NCI-H82 treated with DMSO at 0.1 percent for 48 hours (cell line): ENCODE data around the gene PRKAA2.
A peak's percentile ranks its signal among the peaks of the same experiment; 100 is the strongest.

Experiments
- DNase-seq: peaks from one replicate; lab custom pipeline; 2025; ENCODE audit not compliant: unreplicated experiment; lab: John Stamatoyannopoulos, UW

The PRKAA2 gene

DNA sequence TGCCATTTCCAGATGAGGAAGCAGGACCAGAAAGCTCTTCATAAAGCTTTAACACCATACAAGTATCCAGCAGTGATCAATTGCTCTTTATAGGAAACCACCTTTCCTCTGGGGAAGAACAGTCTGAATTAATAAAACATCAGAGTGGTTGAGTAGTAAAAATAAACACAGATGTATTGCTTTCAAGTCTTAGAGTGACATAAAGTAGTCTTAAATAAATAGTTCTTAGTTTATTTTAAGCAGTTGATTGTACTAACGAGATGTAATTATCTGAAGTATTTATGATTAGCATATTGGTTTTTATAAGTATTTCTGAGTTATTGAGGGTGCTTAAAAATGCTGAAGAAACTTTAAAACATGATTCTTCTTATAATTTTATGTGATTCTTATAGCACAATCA is 67.0 kb downstream of the PRKAA2 start:
- no peak for DNase-seq

DNA sequence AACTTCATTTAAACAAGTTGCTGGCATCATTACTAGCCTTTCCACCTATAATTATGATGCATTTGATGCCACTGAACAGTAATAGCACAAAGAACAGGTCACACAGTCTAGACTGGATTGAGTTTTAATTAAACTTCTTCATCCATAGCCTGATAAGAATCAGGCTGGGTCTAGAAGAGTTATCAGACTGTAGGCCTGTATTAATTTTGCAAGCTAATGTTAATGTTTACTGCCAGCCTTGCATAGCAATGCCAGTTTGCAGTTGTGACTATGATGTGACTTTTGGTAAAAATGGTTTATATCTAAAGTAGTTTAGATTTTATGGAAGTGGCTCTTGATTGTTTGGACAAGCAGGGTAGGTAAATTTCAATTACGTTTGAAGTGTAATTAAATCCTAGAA is 68.0 kb downstream of the PRKAA2 start:
- DNase-seq: no peak

DNA sequence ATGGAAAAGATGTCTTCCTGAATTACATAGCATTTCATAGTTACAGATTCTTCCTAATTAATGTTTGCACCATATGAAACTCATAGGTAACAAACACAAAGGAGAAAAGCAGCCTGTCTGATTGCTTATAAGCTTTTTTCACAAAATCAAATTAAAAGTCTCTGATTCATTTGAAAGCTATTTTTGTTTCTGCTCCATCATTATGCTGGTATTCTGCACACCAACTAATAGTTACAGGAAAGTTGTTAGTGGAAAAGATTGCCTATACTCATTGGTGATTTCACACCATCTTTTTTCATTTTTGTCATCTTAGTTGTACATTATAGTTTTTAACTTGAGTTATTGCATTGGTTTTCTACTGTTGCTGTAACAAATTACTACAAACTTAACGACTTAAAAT is 70.0 kb downstream of the PRKAA2 start:
- no peak for DNase-seq

DNA sequence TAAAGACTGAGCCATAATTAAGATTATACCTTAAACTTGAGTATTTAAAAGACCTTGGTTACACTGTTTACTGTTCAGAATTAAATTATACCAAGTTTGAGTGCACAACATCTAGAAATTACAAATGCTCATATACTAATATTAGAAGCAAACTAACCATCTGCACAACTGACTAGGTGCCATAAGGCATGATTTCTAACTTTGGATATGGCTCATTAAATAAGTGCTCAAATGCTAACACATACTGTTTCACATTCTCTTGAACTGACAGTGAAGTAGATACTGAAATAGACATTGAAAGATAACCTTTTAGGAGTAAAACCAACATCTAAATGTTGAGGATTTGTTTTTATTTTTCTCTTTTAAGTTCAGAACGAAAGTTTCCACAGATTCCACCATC is 74.1 kb downstream of the PRKAA2 start:
- DNase-seq: no peak

DNA sequence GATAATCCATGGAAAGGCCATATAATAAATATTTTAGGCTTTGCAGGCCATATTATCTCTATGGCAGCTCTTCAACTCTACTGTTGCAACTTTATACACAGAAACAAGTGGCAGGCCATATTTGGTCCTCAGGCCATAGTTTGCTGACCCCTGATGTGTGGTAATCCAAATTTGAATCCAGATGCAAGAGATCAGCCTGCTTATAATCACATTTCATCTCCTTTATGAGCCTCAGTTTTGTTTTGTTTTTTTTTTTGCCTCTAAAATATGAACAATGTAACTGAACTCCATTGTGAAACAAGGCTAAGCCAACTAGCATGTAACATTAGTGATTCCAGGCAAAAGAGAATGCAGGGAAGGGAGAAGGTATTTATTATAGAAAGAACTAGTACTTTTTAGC is 81.6 kb downstream of the PRKAA2 start:
- DNase-seq: no peak

DNA sequence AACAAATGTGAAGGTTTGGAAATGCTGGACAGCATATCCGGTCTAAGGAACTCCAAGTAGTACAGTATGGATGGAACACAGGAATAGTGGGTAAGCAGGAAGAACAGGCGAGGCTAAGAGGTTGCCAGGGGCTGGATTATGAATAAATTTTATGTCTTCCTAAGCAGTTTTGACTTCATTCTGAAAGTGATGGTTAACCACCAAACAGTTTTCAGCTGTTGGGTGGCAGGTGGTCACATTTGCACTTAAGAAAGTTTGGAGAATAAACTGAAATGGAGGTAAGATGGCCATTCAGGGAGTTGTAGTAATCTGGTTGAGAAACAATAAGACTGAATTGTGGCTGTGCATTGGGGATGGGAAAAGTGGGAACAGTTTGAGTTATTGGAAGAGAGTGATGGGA is 83.8 kb downstream of the PRKAA2 start:
- DNase-seq: no peak

DNA sequence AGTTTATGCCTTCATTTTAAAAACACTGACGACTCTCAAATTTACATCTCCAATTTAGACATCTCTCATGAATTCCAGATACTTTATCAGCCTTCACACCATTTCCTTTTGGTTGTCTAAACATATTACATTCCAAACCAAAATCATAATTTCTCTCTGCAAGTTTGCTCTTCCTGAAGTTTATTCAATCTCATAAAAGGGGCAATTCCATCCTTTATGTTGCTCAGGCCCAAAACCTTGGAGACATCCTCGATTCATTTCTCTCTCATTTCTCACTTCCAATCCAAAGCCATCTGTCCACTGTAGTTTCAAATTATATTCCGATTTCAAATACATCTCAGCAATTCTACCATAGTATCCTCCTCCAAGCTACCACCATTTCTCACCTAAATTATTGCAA is 100.1 kb downstream of the PRKAA2 start:
- DNase-seq: no peak

DNA sequence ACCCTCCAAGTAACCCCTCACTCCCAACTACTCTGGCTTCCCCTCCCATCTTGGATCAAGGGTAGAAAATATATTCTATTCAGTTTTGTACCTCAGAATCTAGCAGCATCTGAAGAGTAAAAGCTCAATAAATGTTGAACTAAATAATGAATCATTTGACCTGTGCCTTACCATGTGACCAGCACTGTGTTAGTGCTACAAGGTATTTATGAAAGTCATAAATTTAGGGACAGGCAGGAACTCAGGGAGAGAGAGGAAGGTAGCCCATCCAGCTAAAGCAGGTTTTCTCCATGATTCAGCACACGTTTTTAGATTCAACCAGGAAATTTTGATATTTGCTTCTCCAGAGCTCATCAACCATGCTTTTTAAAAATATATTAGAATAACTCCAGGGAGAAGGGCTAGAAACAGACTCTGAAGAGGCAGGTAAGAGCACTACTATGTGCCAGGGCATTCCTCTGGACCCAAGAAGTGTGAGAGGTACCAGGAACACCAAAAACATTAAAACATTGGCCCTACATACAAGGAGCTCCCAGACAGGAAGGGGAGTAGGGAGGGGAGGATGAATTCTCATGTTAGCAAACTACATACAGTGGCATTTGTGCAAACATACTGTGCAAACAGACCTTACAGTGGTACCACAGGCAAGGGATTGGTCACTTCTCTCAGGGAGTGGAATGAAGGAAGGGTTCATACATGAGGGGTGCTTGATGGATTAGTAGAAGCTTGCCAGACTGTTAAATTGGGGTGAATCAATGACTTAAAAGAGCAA is 109.8 kb downstream of the PRKAA2 start:
- no peak for DNase-seq

DNA sequence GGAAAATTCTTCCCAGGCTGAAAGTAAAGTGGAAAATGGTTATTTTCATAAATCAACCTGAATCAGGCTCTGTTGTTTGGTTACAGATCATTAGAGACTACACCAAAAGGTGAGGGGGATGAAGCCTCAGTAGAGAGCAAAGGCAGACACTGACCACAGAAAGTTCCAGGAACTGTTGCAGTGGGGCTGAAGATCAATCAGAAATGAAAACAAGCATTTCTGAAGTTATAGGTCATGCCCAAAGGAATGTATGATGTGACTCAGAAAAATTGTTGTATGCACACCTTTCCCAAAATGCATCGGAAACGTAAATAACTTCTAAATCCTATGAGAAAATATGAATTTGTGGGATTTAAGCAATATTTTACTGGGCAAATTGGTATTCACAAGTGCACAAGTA is 110.8 kb downstream of the PRKAA2 start:
- DNase-seq: no peak

DNA sequence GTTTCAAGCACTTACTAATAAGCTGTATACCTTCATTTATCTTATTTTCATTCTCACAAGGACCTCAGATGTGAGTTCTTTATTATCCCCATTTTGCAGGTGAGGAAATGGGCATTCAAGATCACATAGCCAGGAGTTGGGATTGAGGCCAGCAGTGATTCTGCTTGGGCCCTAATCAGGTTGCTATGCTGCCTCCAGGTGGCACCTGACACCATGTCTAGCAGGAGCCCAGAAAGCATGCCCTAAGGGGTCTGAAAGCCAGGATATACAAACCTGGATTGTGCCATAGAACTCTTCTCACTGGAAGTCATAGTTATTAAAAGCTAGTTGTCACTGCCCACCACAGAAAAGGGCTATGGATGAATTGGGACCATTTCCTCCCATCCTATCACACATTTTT is 113.0 kb downstream of the PRKAA2 start:
- DNase-seq: peak; percentile 22

DNA sequence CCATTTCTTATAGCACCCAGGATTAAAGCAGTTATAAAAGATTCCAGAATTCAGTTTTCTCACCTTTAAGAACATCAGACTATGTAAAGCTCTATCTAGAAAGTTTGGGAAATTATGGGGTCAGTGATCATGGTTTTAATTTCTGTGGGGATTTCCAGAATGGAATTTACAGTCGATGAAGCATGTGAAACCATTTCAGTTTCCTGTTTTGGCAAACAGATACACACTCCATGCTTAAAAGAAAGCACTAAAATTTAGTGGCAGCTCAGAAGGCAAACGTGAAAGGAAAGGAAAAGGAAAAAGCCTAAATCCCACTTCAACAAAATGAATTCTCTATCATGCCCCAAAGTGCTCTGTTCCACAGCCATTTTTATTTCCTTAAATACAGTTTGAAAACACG is 113.7 kb downstream of the PRKAA2 start:
- DNase-seq: no peak
